HG03175 (cell line): ENCODE measurements around the gene ZNF555.
A peak's percentile ranks its signal among the peaks of the same experiment; 100 is the strongest.
"Not testable (repeated sequence)": the region's sequence is repeated elsewhere in the genome, so short reads cannot be mapped to it uniquely, and the experiment has no call there.

Experiments
- ATAC-seq: cut with Tn5 transposase; IDR thresholded peaks from one replicate; pipeline ENCODE4 v1.9.1; 2021; ENCODE audit warnings: mild to moderate bottlenecking, moderate library complexity; ENCODE audit not compliant: unreplicated experiment

Gene ZNF555

GRCh38 chr19:2806736-2807378 lies 34.4 kb upstream of the ZNF555 start:
- no peak for ATAC-seq

- no peak for ATAC-seq
Observed at GRCh38 chr19:2807379-2808128, 33.7 kb upstream of the ZNF555 start.

- no peak for ATAC-seq
Observed at GRCh38 chr19:2808129-2808941, 32.9 kb upstream of the ZNF555 start.

GRCh38 chr19:2809387-2810140 lies 31.7 kb upstream of the ZNF555 start:
- ATAC-seq, result no peak

GRCh38 chr19:2810141-2811091 lies 30.9 kb upstream of the ZNF555 start:
- ATAC-seq, result no peak

GRCh38 chr19:2811221-2811722 lies 30.0 kb upstream of the ZNF555 start:
- no peak for ATAC-seq

GRCh38 chr19:2811735-2812413 lies 29.4 kb upstream of the ZNF555 start:
- no peak for ATAC-seq

GRCh38 chr19:2812414-2813234 lies 28.7 kb upstream of the ZNF555 start:
- no peak for ATAC-seq

- no peak for ATAC-seq
Observed at GRCh38 chr19:2813235-2814160, 27.8 kb upstream of the ZNF555 start.

- ATAC-seq, result no peak
Observed at GRCh38 chr19:2814426-2814825, 26.8 kb upstream of the ZNF555 start.

GRCh38 chr19:2815191-2815614 lies 26.1 kb upstream of the ZNF555 start:
- ATAC-seq, result no peak

GRCh38 chr19:2815923-2816322 lies 25.4 kb upstream of the ZNF555 start:
- ATAC-seq, result no peak

- no peak for ATAC-seq
Observed at GRCh38 chr19:2816641-2817040, 24.6 kb upstream of the ZNF555 start.

- not testable (repeated sequence) for ATAC-seq
Observed at GRCh38 chr19:2817237-2817829, 23.9 kb upstream of the ZNF555 start.

GRCh38 chr19:2819540-2820111 lies 21.6 kb upstream of the ZNF555 start, which contains the start of gene ZNF554:
Gene ZNF554 (plus strand): TSS chr19:2819868. CDS start chr19:2820072, 204 bp downstream.
- peak; percentile 87 for ATAC-seq

- no peak for ATAC-seq
Observed at GRCh38 chr19:2820112-2820702, 21.1 kb upstream of the ZNF555 start.
